GM23338 (cell line): ENCODE data around the gene PCBP3. TPM values are rescaled to one million over a fixed set of nuclear protein-coding genes. Genes with fewer than 3 reads are reported as not detected.

Experiments used
- ATAC-seq: fragments of 200-7000 bp; cut with Tn5 transposase; 3 replicates; pipeline ENCODE4 v1.9.1; 2020
- DNase-seq: peaks from one replicate; pipeline ENCODE4 v3.0.0-alpha.2; 2015; ENCODE audit warnings: low spot score
- H2AFZ ChIP-seq: fragments of 200-600 bp; sonication (generic); 2 replicates; pipeline ENCODE4 v1.8.0; 2016; ENCODE audit warnings: antibody characterized with exemption, mild to moderate bottlenecking, moderate library complexity
- H3F3A ChIP-seq: fragments of 200-600 bp; sonication (generic); replicated peaks from 2 replicates; pipeline ENCODE4 v1.8.0; 2017; ENCODE audit warnings: antibody characterized with exemption, mixed run types, low read depth
- H3K27ac ChIP-seq: fragments of 200-600 bp; sonication (generic); 2 replicates; pipeline ENCODE4 v1.6.1; 2016; ENCODE audit warnings: low read depth
- H3K27me3 ChIP-seq: fragments of 200-600 bp; sonication (generic); 2 replicates; pipeline ENCODE4 v1.8.0; 2016; ENCODE audit warnings: mild to moderate bottlenecking, mixed run types, moderate library complexity; ENCODE audit not compliant: insufficient read depth
- H3K36me3 ChIP-seq: fragments of 200-600 bp; sonication (generic); 2 replicates; pipeline ENCODE4 v1.8.0; 2016; ENCODE audit warnings: mild to moderate bottlenecking; ENCODE audit not compliant: insufficient read depth
- H3K4me1 ChIP-seq: fragments of 200-600 bp; sonication (generic); 2 replicates; pipeline ENCODE4 v1.8.0; 2016; ENCODE audit warnings: mild to moderate bottlenecking, moderate library complexity; ENCODE audit not compliant: insufficient read depth
- H3K4me2 ChIP-seq: fragments of 200-600 bp; sonication (generic); 2 replicates; pipeline ENCODE4 v1.7.1; 2017; ENCODE audit warnings: mixed run types
- H3K4me3 ChIP-seq: fragments of 200-600 bp; sonication (generic); 2 replicates; pipeline ENCODE4 v1.6.1; 2016; ENCODE audit warnings: mixed run types
- H3K79me2 ChIP-seq: fragments of 200-600 bp; sonication (generic); replicated peaks from 2 replicates; pipeline ENCODE4 v1.8.0; 2017; ENCODE audit warnings: mild to moderate bottlenecking; ENCODE audit not compliant: insufficient read depth
- H3K9me2 ChIP-seq: fragments of 200-600 bp; sonication (generic); 2 replicates; pipeline ENCODE4 v1.8.0; 2017; ENCODE audit not compliant: insufficient read depth
- H4K20me1 ChIP-seq: fragments of 200-600 bp; sonication (generic); replicated peaks from 2 replicates; pipeline ENCODE4 v1.8.0; 2017; ENCODE audit warnings: mild to moderate bottlenecking; ENCODE audit not compliant: insufficient read depth
- H3K27ac Mint-ChIP-seq: 2 replicates; pipeline ENCODE4 v1.8.0; 2020; ENCODE audit warnings: inconsistent platforms, mild to moderate bottlenecking, moderate library complexity, mixed read lengths
- H3K27me3 Mint-ChIP-seq: 3 replicates; pipeline ENCODE4 v1.8.0; 2022; ENCODE audit warnings: low read depth, mild to moderate bottlenecking, moderate library complexity, mixed read lengths, inconsistent platforms; ENCODE audit not compliant: insufficient read depth, poor library complexity
- H3K36me3 Mint-ChIP-seq: 3 replicates; pipeline ENCODE4 v1.8.0; 2021; ENCODE audit warnings: low read depth, mild to moderate bottlenecking, inconsistent platforms, moderate library complexity, mixed read lengths
- H3K4me1 Mint-ChIP-seq: 3 replicates; pipeline ENCODE4 v1.8.0; 2020; ENCODE audit warnings: mild to moderate bottlenecking, inconsistent platforms, mixed read lengths
- H3K4me3 Mint-ChIP-seq: 3 replicates; pipeline ENCODE4 v1.8.0; 2021; ENCODE audit warnings: moderate library complexity, mild to moderate bottlenecking, inconsistent platforms, mixed read lengths
- H3K9me3 Mint-ChIP-seq: 3 replicates; pipeline ENCODE4 v1.8.0; 2020; ENCODE audit warnings: moderate library complexity, mild to moderate bottlenecking, inconsistent platforms, mixed read lengths
- CREB1 ChIP-seq: fragments of 250-450 bp; sonication (Bioruptor Pico); IDR thresholded peaks from 2 replicates; pipeline ENCODE4 v1.5.0; 2020; ENCODE audit warnings: low read depth, mild to moderate bottlenecking, moderate library complexity
- CTCF ChIP-seq, 2 experiments: fragments of 200-600 bp in 1 of 2; sonication (generic) in 1 of 2; conservative IDR thresholded peaks; 2 replicates each; pipeline versions ENCODE4 v1.5.1 to v1.6.1; 2016 to 2017; ENCODE audit warnings: antibody characterized with exemption in 2 of 2, low read depth in 2 of 2, mild to moderate bottlenecking in 2 of 2, moderate library complexity in 1 of 2
- ETS1 ChIP-seq: IDR thresholded peaks from 2 replicates; pipeline ENCODE4 v1.6.1; 2016; ENCODE audit warnings: antibody characterized with exemption
- EZH2 ChIP-seq: fragments of 200-600 bp; sonication (generic); IDR thresholded peaks from one replicate; pipeline ENCODE4 v1.8.0; 2017; ENCODE audit warnings: antibody characterized with exemption, mild to moderate bottlenecking, low read depth; ENCODE audit not compliant: unreplicated experiment
- EZH2phosphoT487 ChIP-seq: fragments of 200-600 bp; sonication (generic); IDR thresholded peaks from one replicate; pipeline ENCODE4 v1.8.1; 2018; ENCODE audit warnings: antibody characterized with exemption; ENCODE audit not compliant: unreplicated experiment
- JUNB ChIP-seq: IDR thresholded peaks from one replicate; pipeline ENCODE4 v1.6.1; 2016; ENCODE audit warnings: antibody characterized with exemption; ENCODE audit not compliant: unreplicated experiment
- NANOG ChIP-seq: IDR thresholded peaks from 2 replicates; pipeline ENCODE4 v1.6.1; 2016; ENCODE audit warnings: antibody characterized with exemption, borderline replicate concordance
- POLR2AphosphoS5 ChIP-seq: IDR thresholded peaks from 2 replicates; pipeline ENCODE4 v1.6.1; 2016; ENCODE audit warnings: antibody characterized with exemption, low read depth
- REST ChIP-seq: IDR thresholded peaks from one replicate; pipeline ENCODE4 v1.6.1; 2018; ENCODE audit warnings: antibody characterized with exemption; ENCODE audit not compliant: unreplicated experiment
- ZNF114 ChIP-seq: fragments of 250-450 bp; sonication (Bioruptor Pico); IDR thresholded peaks from 2 replicates; pipeline ENCODE4 v1.5.0; 2020; ENCODE audit warnings: mild to moderate bottlenecking, moderate library complexity
- ZNF331 ChIP-seq: fragments of 250-450 bp; sonication (Bioruptor Pico); IDR thresholded peaks from 2 replicates; pipeline ENCODE4 v1.5.0; 2020; ENCODE audit warnings: low read depth, mild to moderate bottlenecking, moderate library complexity
- polyA plus RNA-seq: library from polyadenylated mRNA; unstranded; fragments of >200 nt; fragmentation: Nextera tagmentation; extraction: Ambion mirVana; gene quantifications from 2 replicates; pipeline ENCODE4 v1.2.1, GENCODE V29; 2016
- total RNA-seq: library from RNA; depleted of rRNA; stranded (reverse); fragments of >200 nt; shearing (Covaris generic); gene quantifications from 2 replicates; pipeline ENCODE4 v1.2.3, GENCODE V29; 2014

The PCBP3 gene
- total and polyA plus RNA-seq, 2 experiments from 2014 or later: 7.1 to 9.1 TPM

GRCh38 chr21:45908536-45909237, 265.2 kb downstream of the PCBP3 start (continued):
- TF ChIP-seq EZH2phosphoT487 (no peak), EZH2 (no peak), POLR2AphosphoS5 (no peak), ZNF331 (CRISPR knock-in tag) (no peak), NANOG (no peak), CREB1 (CRISPR knock-in tag) (no peak), ETS1 (no peak), REST (no peak)

GRCh38 chr21:45909238-45909988, 265.9 kb downstream of the PCBP3 start:
- Histone ChIP-seq H2AFZ (no peak overlapping the region), H3K4me2 (no peak overlapping the region), H3K9me2 (no peaks in the 10 kb centered on the region), H3K27ac (no peak overlapping the region), H3K4me1 (no peaks in the 10 kb centered on the region), H3K79me2 (no peaks in the 10 kb centered on the region), H3K27me3 (no peaks in the 10 kb centered on the region), H3F3A (no peaks in the 10 kb centered on the region), H3K36me3 (no peaks in the 10 kb centered on the region), H4K20me1 (no peaks in the 10 kb centered on the region), H3K4me3 (no peak overlapping the region)
- no peak overlapping the region for H3K4me3 Mint-ChIP-seq
- H3K36me3 Mint-ChIP-seq: no peaks in the 10 kb centered on the region
- H3K27me3 Mint-ChIP-seq: peaks cover 8% of the 10 kb centered on the region
- no peaks in the 10 kb centered on the region for H3K9me3 Mint-ChIP-seq
- DNase-seq (no peak), ATAC-seq (no peak)
- no peak overlapping the region; the same call in 1 of the 2 replicates for H3K27ac Mint-ChIP-seq
- no peaks in the 10 kb centered on the region for H3K4me1 Mint-ChIP-seq
- TF ChIP-seq REST (no peak), ZNF331 (CRISPR knock-in tag) (no peak), EZH2 (no peak), CTCF (conservative IDR thresholded peaks at IDR 0.05; ENCODE audit: low read depth in 2 of 2) (no peak), ZNF114 (CRISPR knock-in tag) (no peak), JUNB (no peak), CREB1 (CRISPR knock-in tag) (no peak), EZH2phosphoT487 (no peak), POLR2AphosphoS5 (no peak)
